ENCODE results near the gene SDE2.
"Not testable (repeated sequence)": the region's sequence is repeated elsewhere in the genome, so short reads cannot be mapped to it uniquely, and the experiment has no call there.

The SDE2 gene

GRCh38 chr1:225940385-225941151 lies 58.6 kb downstream of the SDE2 start:
- H3K4me3 Mint-ChIP-seq, result peak overlapping the region; percentile 44
- DNase-seq, result no peak
- H3K36me3 Mint-ChIP-seq (ENCODE audit: low read depth), result no peaks in the 10 kb centered on the region
- H3K27ac Mint-ChIP-seq, result no peak overlapping the region
- H3K27me3 Mint-ChIP-seq (ENCODE audit: low read depth, poor library complexity), result no peaks in the 10 kb centered on the region
- H3K9me3 Mint-ChIP-seq, result no peaks in the 10 kb centered on the region
- peaks cover 55% of the 10 kb centered on the region for H3K4me1 Mint-ChIP-seq
- TF ChIP-seq CTCF (IDR thresholded peaks at IDR 0.05), result no peak

- Mint-ChIP-seq H3K4me1 (peaks cover 49% of the 10 kb centered on the region), H3K4me3 (peak overlapping the region; percentile 44)
- not testable (repeated sequence) for DNase-seq; H3K9me3 Mint-ChIP-seq; H3K27ac Mint-ChIP-seq; H3K36me3 Mint-ChIP-seq (ENCODE audit: low read depth); H3K27me3 Mint-ChIP-seq (ENCODE audit: low read depth, poor library complexity)
These were observed 59.2 kb downstream of the SDE2 start for GRCh38 chr1:225939939-225940310.

GRCh38 chr1:225939097-225939938 lies 59.8 kb downstream of the SDE2 start:
- H3K27ac Mint-ChIP-seq, result not testable (repeated sequence)

GRCh38 chr1:225937048-225937968 lies 61.8 kb downstream of the SDE2 start:
- TF ChIP-seq CTCF (IDR thresholded peaks at IDR 0.05), result no peak
- no peak for DNase-seq
- no peak overlapping the region for H3K27ac Mint-ChIP-seq
- H3K4me1 Mint-ChIP-seq, result peaks cover 40% of the 10 kb centered on the region
- no peak overlapping the region for H3K4me3 Mint-ChIP-seq
- no peaks in the 10 kb centered on the region for H3K27me3 Mint-ChIP-seq (ENCODE audit: low read depth, poor library complexity)
- H3K36me3 Mint-ChIP-seq (ENCODE audit: low read depth), result no peaks in the 10 kb centered on the region
- H3K9me3 Mint-ChIP-seq, result no peaks in the 10 kb centered on the region

More at GRCh38 chr1:225939097-225939938, 59.8 kb downstream of the SDE2 start:
- peak overlapping the region; percentile 23 for H3K4me3 Mint-ChIP-seq
- DNase-seq, result peak; percentile 71
- not testable (repeated sequence) for H3K36me3 Mint-ChIP-seq (ENCODE audit: low read depth); H3K27me3 Mint-ChIP-seq (ENCODE audit: low read depth, poor library complexity); H3K9me3 Mint-ChIP-seq
- peaks cover 43% of the 10 kb centered on the region for H3K4me1 Mint-ChIP-seq

GRCh38 chr1:225936523-225936922 lies 62.6 kb downstream of the SDE2 start:
- DNase-seq, result no peak
- no peak for TF ChIP-seq CTCF (IDR thresholded peaks at IDR 0.05)
- H3K27ac Mint-ChIP-seq, result peak overlapping the region; percentile 14
- H3K9me3 Mint-ChIP-seq, result no peaks in the 10 kb centered on the region
- peaks cover 34% of the 10 kb centered on the region for H3K4me1 Mint-ChIP-seq
- no peak overlapping the region for H3K4me3 Mint-ChIP-seq
- peaks cover 2% of the 10 kb centered on the region for H3K27me3 Mint-ChIP-seq (ENCODE audit: low read depth, poor library complexity)
- no peaks in the 10 kb centered on the region for H3K36me3 Mint-ChIP-seq (ENCODE audit: low read depth)

GRCh38 chr1:225936086-225936485 lies 63.1 kb downstream of the SDE2 start:
- not testable (repeated sequence) for H3K27me3 Mint-ChIP-seq (ENCODE audit: low read depth, poor library complexity); H3K36me3 Mint-ChIP-seq (ENCODE audit: low read depth); H3K9me3 Mint-ChIP-seq; DNase-seq; H3K27ac Mint-ChIP-seq; H3K4me3 Mint-ChIP-seq
- H3K4me1 Mint-ChIP-seq, result peaks cover 30% of the 10 kb centered on the region

- TF ChIP-seq CTCF (IDR thresholded peaks at IDR 0.05), result no peak
- no peak overlapping the region for H3K4me3 Mint-ChIP-seq
- no peak for DNase-seq
- no peak overlapping the region for H3K27ac Mint-ChIP-seq
- H3K4me1 Mint-ChIP-seq, result peaks cover 21% of the 10 kb centered on the region
- H3K36me3 Mint-ChIP-seq (ENCODE audit: low read depth), result no peaks in the 10 kb centered on the region
- H3K9me3 Mint-ChIP-seq, result no peaks in the 10 kb centered on the region
- H3K27me3 Mint-ChIP-seq (ENCODE audit: low read depth, poor library complexity), result peaks cover 8% of the 10 kb centered on the region
These were observed 64.4 kb downstream of the SDE2 start for GRCh38 chr1:225934711-225935110.
